GM23338 (cell line): ENCODE measurements around the gene SANBR. TPM values are rescaled to one million over a fixed set of nuclear protein-coding genes. Genes with fewer than 3 reads are reported as not detected.

Experiments
- ATAC-seq: fragments of 200-7000 bp; cut with Tn5 transposase; 3 replicates; pipeline ENCODE4 v1.9.1; 2020
- DNase-seq: peaks from one replicate; pipeline ENCODE4 v3.0.0-alpha.2; 2015; ENCODE audit warnings: low spot score
- H2AFZ ChIP-seq: fragments of 200-600 bp; sonication (generic); 2 replicates; pipeline ENCODE4 v1.8.0; 2016; ENCODE audit warnings: antibody characterized with exemption, mild to moderate bottlenecking, moderate library complexity
- H3F3A ChIP-seq: fragments of 200-600 bp; sonication (generic); replicated peaks from 2 replicates; pipeline ENCODE4 v1.8.0; 2017; ENCODE audit warnings: antibody characterized with exemption, mixed run types, low read depth
- H3K27ac ChIP-seq: fragments of 200-600 bp; sonication (generic); 2 replicates; pipeline ENCODE4 v1.6.1; 2016; ENCODE audit warnings: low read depth
- H3K27me3 ChIP-seq: fragments of 200-600 bp; sonication (generic); 2 replicates; pipeline ENCODE4 v1.8.0; 2016; ENCODE audit warnings: mild to moderate bottlenecking, mixed run types, moderate library complexity; ENCODE audit not compliant: insufficient read depth
- H3K36me3 ChIP-seq: fragments of 200-600 bp; sonication (generic); 2 replicates; pipeline ENCODE4 v1.8.0; 2016; ENCODE audit warnings: mild to moderate bottlenecking; ENCODE audit not compliant: insufficient read depth
- H3K4me1 ChIP-seq: fragments of 200-600 bp; sonication (generic); 2 replicates; pipeline ENCODE4 v1.8.0; 2016; ENCODE audit warnings: mild to moderate bottlenecking, moderate library complexity; ENCODE audit not compliant: insufficient read depth
- H3K4me2 ChIP-seq: fragments of 200-600 bp; sonication (generic); 2 replicates; pipeline ENCODE4 v1.7.1; 2017; ENCODE audit warnings: mixed run types
- H3K4me3 ChIP-seq: fragments of 200-600 bp; sonication (generic); 2 replicates; pipeline ENCODE4 v1.6.1; 2016; ENCODE audit warnings: mixed run types
- H3K79me2 ChIP-seq: fragments of 200-600 bp; sonication (generic); replicated peaks from 2 replicates; pipeline ENCODE4 v1.8.0; 2017; ENCODE audit warnings: mild to moderate bottlenecking; ENCODE audit not compliant: insufficient read depth
- H3K9me2 ChIP-seq: fragments of 200-600 bp; sonication (generic); 2 replicates; pipeline ENCODE4 v1.8.0; 2017; ENCODE audit not compliant: insufficient read depth
- H4K20me1 ChIP-seq: fragments of 200-600 bp; sonication (generic); replicated peaks from 2 replicates; pipeline ENCODE4 v1.8.0; 2017; ENCODE audit warnings: mild to moderate bottlenecking; ENCODE audit not compliant: insufficient read depth
- H3K27ac Mint-ChIP-seq: 2 replicates; pipeline ENCODE4 v1.8.0; 2020; ENCODE audit warnings: inconsistent platforms, mild to moderate bottlenecking, moderate library complexity, mixed read lengths
- H3K27me3 Mint-ChIP-seq: 3 replicates; pipeline ENCODE4 v1.8.0; 2022; ENCODE audit warnings: low read depth, mild to moderate bottlenecking, moderate library complexity, mixed read lengths, inconsistent platforms; ENCODE audit not compliant: insufficient read depth, poor library complexity
- H3K36me3 Mint-ChIP-seq: 3 replicates; pipeline ENCODE4 v1.8.0; 2021; ENCODE audit warnings: low read depth, mild to moderate bottlenecking, inconsistent platforms, moderate library complexity, mixed read lengths
- H3K4me1 Mint-ChIP-seq: 3 replicates; pipeline ENCODE4 v1.8.0; 2020; ENCODE audit warnings: mild to moderate bottlenecking, inconsistent platforms, mixed read lengths
- H3K4me3 Mint-ChIP-seq: 3 replicates; pipeline ENCODE4 v1.8.0; 2021; ENCODE audit warnings: moderate library complexity, mild to moderate bottlenecking, inconsistent platforms, mixed read lengths
- H3K9me3 Mint-ChIP-seq: 3 replicates; pipeline ENCODE4 v1.8.0; 2020; ENCODE audit warnings: moderate library complexity, mild to moderate bottlenecking, inconsistent platforms, mixed read lengths
- CREB1 ChIP-seq: fragments of 250-450 bp; sonication (Bioruptor Pico); IDR thresholded peaks from 2 replicates; pipeline ENCODE4 v1.5.0; 2020; ENCODE audit warnings: low read depth, mild to moderate bottlenecking, moderate library complexity
- CTCF ChIP-seq, 2 experiments: fragments of 200-600 bp in 1 of 2; sonication (generic) in 1 of 2; conservative IDR thresholded peaks; 2 replicates each; pipeline versions ENCODE4 v1.5.1 to v1.6.1; 2016 to 2017; ENCODE audit warnings: antibody characterized with exemption in 2 of 2, low read depth in 2 of 2, mild to moderate bottlenecking in 2 of 2, moderate library complexity in 1 of 2
- ETS1 ChIP-seq: IDR thresholded peaks from 2 replicates; pipeline ENCODE4 v1.6.1; 2016; ENCODE audit warnings: antibody characterized with exemption
- EZH2 ChIP-seq: fragments of 200-600 bp; sonication (generic); IDR thresholded peaks from one replicate; pipeline ENCODE4 v1.8.0; 2017; ENCODE audit warnings: antibody characterized with exemption, mild to moderate bottlenecking, low read depth; ENCODE audit not compliant: unreplicated experiment
- EZH2phosphoT487 ChIP-seq: fragments of 200-600 bp; sonication (generic); IDR thresholded peaks from one replicate; pipeline ENCODE4 v1.8.1; 2018; ENCODE audit warnings: antibody characterized with exemption; ENCODE audit not compliant: unreplicated experiment
- JUNB ChIP-seq: IDR thresholded peaks from one replicate; pipeline ENCODE4 v1.6.1; 2016; ENCODE audit warnings: antibody characterized with exemption; ENCODE audit not compliant: unreplicated experiment
- NANOG ChIP-seq: IDR thresholded peaks from 2 replicates; pipeline ENCODE4 v1.6.1; 2016; ENCODE audit warnings: antibody characterized with exemption, borderline replicate concordance
- POLR2AphosphoS5 ChIP-seq: IDR thresholded peaks from 2 replicates; pipeline ENCODE4 v1.6.1; 2016; ENCODE audit warnings: antibody characterized with exemption, low read depth
- REST ChIP-seq: IDR thresholded peaks from one replicate; pipeline ENCODE4 v1.6.1; 2018; ENCODE audit warnings: antibody characterized with exemption; ENCODE audit not compliant: unreplicated experiment
- STAT1 ChIP-seq: IDR thresholded peaks from one replicate; pipeline ENCODE4 v1.6.1; 2016; ENCODE audit warnings: antibody characterized with exemption; ENCODE audit not compliant: unreplicated experiment
- ZNF114 ChIP-seq: fragments of 250-450 bp; sonication (Bioruptor Pico); IDR thresholded peaks from 2 replicates; pipeline ENCODE4 v1.5.0; 2020; ENCODE audit warnings: mild to moderate bottlenecking, moderate library complexity
- ZNF331 ChIP-seq: fragments of 250-450 bp; sonication (Bioruptor Pico); IDR thresholded peaks from 2 replicates; pipeline ENCODE4 v1.5.0; 2020; ENCODE audit warnings: low read depth, mild to moderate bottlenecking, moderate library complexity
- ZNF462 ChIP-seq: fragments of 250-450 bp; sonication (Bioruptor Pico); IDR thresholded peaks from 2 replicates; pipeline ENCODE4 v1.5.0; 2020; ENCODE audit warnings: mild to moderate bottlenecking, moderate library complexity
- polyA plus RNA-seq: library from polyadenylated mRNA; unstranded; fragments of >200 nt; fragmentation: Nextera tagmentation; extraction: Ambion mirVana; gene quantifications from 2 replicates; pipeline ENCODE4 v1.2.1, GENCODE V29; 2016
- total RNA-seq: library from RNA; depleted of rRNA; stranded (reverse); fragments of >200 nt; shearing (Covaris generic); gene quantifications from 2 replicates; pipeline ENCODE4 v1.2.3, GENCODE V29; 2014

SANBR gene
- total and polyA plus RNA-seq, 2 experiments from 2014 or later = 8.4 to 10.8 TPM

- Mint-ChIP-seq H3K27ac (no peak overlapping the region), H3K4me3 (no peak overlapping the region), H3K9me3 (no peaks in the 10 kb centered on the region), H3K36me3 (peaks cover 9% of the 10 kb centered on the region; the same call in 2 of the 3 replicates), H3K4me1 (no peaks in the 10 kb centered on the region), H3K27me3 (peaks cover 4% of the 10 kb centered on the region)
- H4K20me1 ChIP-seq = no peaks in the 10 kb centered on the region
- no peaks in the 10 kb centered on the region for H3K36me3 ChIP-seq
- no peak for ATAC-seq
- no peaks in the 10 kb centered on the region for H3K79me2 ChIP-seq
- no peak overlapping the region for H3K27ac ChIP-seq
- H3K4me1 ChIP-seq = no peaks in the 10 kb centered on the region
- TF ChIP-seq CREB1 (CRISPR knock-in tag) (no peak), ZNF462 (CRISPR knock-in tag) (no peak), REST (no peak), EZH2 (no peak), JUNB (no peak), NANOG (no peak), POLR2AphosphoS5 (no peak), STAT1 (no peak), ZNF114 (no peak), CTCF (conservative IDR thresholded peaks at IDR 0.05; ENCODE audit: low read depth in 2 of 2) (no peak), EZH2phosphoT487 (no peak), ZNF331 (CRISPR knock-in tag) (no peak), ETS1 (no peak)
- H3F3A ChIP-seq = no peaks in the 10 kb centered on the region
- no peak overlapping the region for H3K4me3 ChIP-seq
- no peak for DNase-seq
- no peak overlapping the region for H2AFZ ChIP-seq
- no peaks in the 10 kb centered on the region for H3K9me2 ChIP-seq
- H3K27me3 ChIP-seq = no peaks in the 10 kb centered on the region
- no peak overlapping the region for H3K4me2 ChIP-seq
These were observed 6.3 kb upstream of the SANBR start for GRCh38 chr2:61059382-61059781.
